Measurements from ENCODE around the gene TM4SF5. TPM values are rescaled to one million over a fixed set of nuclear protein-coding genes. Genes with fewer than 3 reads are reported as not detected.

Gene TM4SF5
- total RNA-seq, 1 experiment from 2014 or later: not detected

GRCh38 chr17:4722678-4723240 lies 48.9 kb upstream of the TM4SF5 start (continued):
- TF ChIP-seq TCF7L2 (IDR thresholded peaks at IDR 0.05; ENCODE audit: borderline replicate concordance, extremely low read depth, insufficient read depth, insufficient read length) (no peak), YY1 (IDR thresholded peaks at IDR 0.05; ENCODE audit: extremely low read depth, insufficient replicate concordance, low read depth, low read length) (no peak), POLR2AphosphoS5 (IDR thresholded peaks at IDR 0.05; ENCODE audit: low read depth, low read length) (no peak), SP1 (IDR thresholded peaks at IDR 0.05; ENCODE audit: low read depth) (no peak), SIN3A (IDR thresholded peaks at IDR 0.05; ENCODE audit: low read depth) (no peak), JUND (IDR thresholded peaks at IDR 0.05) (no peak), EZH2phosphoT487 (IDR thresholded peaks at IDR 0.05; ENCODE audit: borderline replicate concordance) (no peak), CBX3 (IDR thresholded peaks at IDR 0.05; ENCODE audit: low read depth) (no peak), ZFX (IDR thresholded peaks at IDR 0.05) (no peak), FOSL1 (IDR thresholded peaks at IDR 0.05; ENCODE audit: low read depth) (no peak), POLR2A (IDR thresholded peaks at IDR 0.05; ENCODE audit: borderline replicate concordance, extremely low read depth, insufficient read depth, insufficient read length) (no peak), EZH2 (IDR thresholded peaks at IDR 0.05) (no peak), EGR1 (IDR thresholded peaks at IDR 0.05; ENCODE audit: low read depth) (no peak), CTCF (IDR thresholded peaks at IDR 0.05 in 2 of 3, conservative IDR thresholded peaks at IDR 0.05 in 1 of 3; ENCODE audit: borderline replicate concordance in 1 of 3, insufficient read depth in 1 of 3, low read depth in 2 of 3, low read length in 2 of 3) (no peak)

GRCh38 chr17:4724650-4725049 lies 47.0 kb upstream of the TM4SF5 start:
- Histone ChIP-seq H2AFZ (ENCODE audit: low read depth, low read length, poor library complexity, severe bottlenecking) (no peak overlapping the region), H3K79me2 (ENCODE audit: insufficient read depth, low read length) (no peaks in the 10 kb centered on the region), H3K9ac (ENCODE audit: low read length) (no peak overlapping the region), H3K27ac (ENCODE audit: low read depth, low read length) (no peak overlapping the region), H3K9me3 (ENCODE audit: control insufficient read depth in 1 of 2, insufficient read depth in 1 of 2, low read depth in 1 of 2, low read length in 2 of 2) (no peaks in the 10 kb centered on the region), H4K20me1 (ENCODE audit: insufficient read depth) (no peaks in the 10 kb centered on the region), H3K27me3 (ENCODE audit: insufficient read depth, low read length) (no peaks in the 10 kb centered on the region), H3K9me2 (ENCODE audit: insufficient read depth) (no peaks in the 10 kb centered on the region), H3K4me2 (ENCODE audit: low read length) (no peak overlapping the region), H3K4me3 (replicated peaks in 1 of 2; ENCODE audit: low read depth in 1 of 2, low read length in 2 of 2) (no peak overlapping the region), H3K36me3 (ENCODE audit: control insufficient read depth in 1 of 2, insufficient read depth in 2 of 2, low read length in 2 of 2) (no peaks in the 10 kb centered on the region), H3K4me1 (ENCODE audit: control insufficient read depth in 1 of 2, insufficient read depth in 2 of 2, low read length in 2 of 2) (peaks cover 16 to 17% of the 10 kb centered on the region in 2 experiments)
- POLR2A ChIA-PET: no interaction called here
- intact Hi-C loops (cut with micrococcal nuclease): no loop called here
- CTCF ChIA-PET: no interaction called here
- ATAC-seq: no peak
- no peak for DNase-seq (ENCODE audit: low read depth, low spot score)
- RAD21 ChIA-PET (ENCODE audit: low non-redundant PET in 1 of 2, low total read pairs in 2 of 2, uncharacterized antibody in 2 of 2, unreplicated experiment in 2 of 2): no interaction called here
- BruUV-seq (replicated peaks): no TSS peak
- TF ChIP-seq POLR2AphosphoS5 (IDR thresholded peaks at IDR 0.05; ENCODE audit: low read depth, low read length) (no peak), ATF3 (IDR thresholded peaks at IDR 0.05) (no peak), EZH2 (IDR thresholded peaks at IDR 0.05) (no peak), ELF1 (IDR thresholded peaks at IDR 0.05; ENCODE audit: borderline replicate concordance, low read depth) (no peak), ZBTB33 (IDR thresholded peaks at IDR 0.05; ENCODE audit: extremely low read depth, insufficient replicate concordance, low read length) (no peak), RAD21 (IDR thresholded peaks at IDR 0.05; ENCODE audit: low read depth) (no peak), YY1 (IDR thresholded peaks at IDR 0.05; ENCODE audit: extremely low read depth, insufficient replicate concordance, low read depth, low read length) (no peak), SRF (IDR thresholded peaks at IDR 0.05; ENCODE audit: low read depth) (no peak)
- TF ChIP-seq, protein P1, sequence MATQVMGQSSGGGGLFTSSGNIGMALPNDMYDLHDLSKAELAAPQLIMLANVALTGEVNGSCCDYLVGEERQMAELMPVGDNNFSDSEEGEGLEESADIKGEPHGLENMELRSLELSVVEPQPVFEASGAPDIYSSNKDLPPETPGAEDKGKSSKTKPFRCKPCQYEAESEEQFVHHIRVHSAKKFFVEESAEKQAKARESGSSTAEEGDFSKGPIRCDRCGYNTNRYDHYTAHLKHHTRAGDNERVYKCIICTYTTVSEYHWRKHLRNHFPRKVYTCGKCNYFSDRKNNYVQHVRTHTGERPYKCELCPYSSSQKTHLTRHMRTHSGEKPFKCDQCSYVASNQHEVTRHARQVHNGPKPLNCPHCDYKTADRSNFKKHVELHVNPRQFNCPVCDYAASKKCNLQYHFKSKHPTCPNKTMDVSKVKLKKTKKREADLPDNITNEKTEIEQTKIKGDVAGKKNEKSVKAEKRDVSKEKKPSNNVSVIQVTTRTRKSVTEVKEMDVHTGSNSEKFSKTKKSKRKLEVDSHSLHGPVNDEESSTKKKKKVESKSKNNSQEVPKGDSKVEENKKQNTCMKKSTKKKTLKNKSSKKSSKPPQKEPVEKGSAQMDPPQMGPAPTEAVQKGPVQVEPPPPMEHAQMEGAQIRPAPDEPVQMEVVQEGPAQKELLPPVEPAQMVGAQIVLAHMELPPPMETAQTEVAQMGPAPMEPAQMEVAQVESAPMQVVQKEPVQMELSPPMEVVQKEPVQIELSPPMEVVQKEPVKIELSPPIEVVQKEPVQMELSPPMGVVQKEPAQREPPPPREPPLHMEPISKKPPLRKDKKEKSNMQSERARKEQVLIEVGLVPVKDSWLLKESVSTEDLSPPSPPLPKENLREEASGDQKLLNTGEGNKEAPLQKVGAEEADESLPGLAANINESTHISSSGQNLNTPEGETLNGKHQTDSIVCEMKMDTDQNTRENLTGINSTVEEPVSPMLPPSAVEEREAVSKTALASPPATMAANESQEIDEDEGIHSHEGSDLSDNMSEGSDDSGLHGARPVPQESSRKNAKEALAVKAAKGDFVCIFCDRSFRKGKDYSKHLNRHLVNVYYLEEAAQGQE (IDR thresholded peaks at IDR 0.05; ENCODE audit: low read depth): no peak
